Measurements from ENCODE around the gene TADA3. TPM values are rescaled to one million over a fixed set of nuclear protein-coding genes. Genes with fewer than 3 reads are reported as not detected.
"Not testable (repeated sequence)": the region's sequence is repeated elsewhere in the genome, so short reads cannot be mapped to it uniquely, and the experiment has no call there.

The TADA3 gene
- polyA plus RNA-seq, 2 donors = 22.9 to 29.9 TPM

GRCh38 chr3:9779721-9780457, 12.4 kb downstream of the TADA3 start:
- peak overlapping the region in 1 of 2 donors; percentile 42 for H3K27ac ChIP-seq (ENCODE audit: low read depth in 2 of 2, low read length in 1 of 2)
- 68 to 74% methylated on average over 8 of the region's 8 CpGs for whole genome bisulfite sequencing, 2 donors
- no peaks in the 10 kb centered on the region for H3K27me3 ChIP-seq (ENCODE audit: control insufficient read depth in 1 of 2, insufficient read depth in 2 of 2, low read length in 2 of 2)
- H3K36me3 ChIP-seq (ENCODE audit: control insufficient read depth in 2 of 2, insufficient read depth in 2 of 2, low read length in 1 of 2) = peaks cover 0 to 11% of the 10 kb centered on the region in 2 donors
- H3K9me3 ChIP-seq (ENCODE audit: control insufficient read depth in 2 of 2, insufficient read depth in 1 of 2, low read depth in 1 of 2, low read length in 1 of 2) = no peaks in the 10 kb centered on the region
- H3K4me3 ChIP-seq (ENCODE audit: low read depth in 1 of 2, low read length in 2 of 2) = no peak overlapping the region
- H3K4me1 ChIP-seq (ENCODE audit: control insufficient read depth in 2 of 2, insufficient read depth in 2 of 2, low read length in 1 of 2) = no peaks in the 10 kb centered on the region

- no peaks in the 10 kb centered on the region for H3K9me3 ChIP-seq (ENCODE audit: control insufficient read depth in 2 of 2, insufficient read depth in 1 of 2, low read depth in 1 of 2, low read length in 1 of 2)
Observed at GRCh38 chr3:9779075-9779593, 13.1 kb downstream of the TADA3 start.

DNA sequence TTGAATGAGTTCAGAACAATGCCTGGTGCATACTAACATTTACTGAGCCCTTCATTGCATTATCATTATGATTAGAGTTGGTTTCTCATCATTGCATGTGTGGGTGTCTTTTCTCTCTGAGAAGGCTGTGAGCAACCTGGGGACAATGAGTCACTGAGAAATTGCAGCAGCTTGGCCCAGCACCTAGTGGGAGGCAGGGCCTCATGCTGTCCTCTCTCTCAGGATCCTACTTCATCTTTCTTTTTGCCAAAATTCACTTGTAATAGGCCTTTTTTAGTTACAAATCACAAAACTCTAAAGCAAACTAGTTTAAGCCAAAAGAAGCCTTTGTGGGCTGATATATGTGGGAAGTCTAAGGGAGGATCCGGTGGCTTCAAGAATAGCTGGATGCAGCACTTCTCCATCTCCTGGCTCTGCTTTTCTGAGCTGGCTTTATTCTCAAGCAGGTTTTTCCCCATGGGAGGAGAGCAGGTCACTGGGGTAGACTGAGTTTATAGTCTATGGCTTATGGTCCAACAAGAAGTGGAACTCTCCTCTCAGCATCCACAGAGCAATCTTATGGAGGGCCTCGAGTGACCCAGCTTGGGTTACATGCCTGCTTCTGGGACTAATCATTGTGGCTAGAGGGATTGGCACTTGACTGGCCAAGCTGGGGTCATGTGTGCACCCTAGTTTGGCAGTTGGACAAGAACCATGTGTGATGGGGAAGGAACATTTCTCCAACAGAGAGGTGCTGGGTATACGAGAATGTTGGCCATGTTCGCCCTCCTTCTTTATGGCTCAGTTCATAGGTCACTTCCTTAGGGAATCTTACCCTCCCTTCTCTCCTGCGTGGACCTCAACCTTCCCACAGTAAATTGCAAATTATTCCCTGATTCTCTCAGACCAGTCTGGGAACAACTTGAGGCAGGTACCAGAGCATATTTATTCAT, 13.9 kb downstream of the TADA3 start:
- Histone ChIP-seq H3K9me3 (ENCODE audit: control insufficient read depth in 2 of 2, insufficient read depth in 1 of 2, low read depth in 1 of 2, low read length in 1 of 2) (no peaks in the 10 kb centered on the region), H3K27ac (ENCODE audit: low read depth in 2 of 2, low read length in 1 of 2) (no peak overlapping the region), H3K36me3 (ENCODE audit: control insufficient read depth in 2 of 2, insufficient read depth in 2 of 2, low read length in 1 of 2) (peaks cover 0 to 6% of the 10 kb centered on the region in 2 donors), H3K4me1 (ENCODE audit: control insufficient read depth in 2 of 2, insufficient read depth in 2 of 2, low read length in 1 of 2) (no peaks in the 10 kb centered on the region), H3K4me3 (ENCODE audit: low read depth in 1 of 2, low read length in 2 of 2) (no peak overlapping the region), H3K27me3 (ENCODE audit: control insufficient read depth in 1 of 2, insufficient read depth in 2 of 2, low read length in 2 of 2) (no peaks in the 10 kb centered on the region)
- 75 to 80% methylated on average over 5 of the region's 5 CpGs for WGBS, 2 donors

More at GRCh38 chr3:9779075-9779593, 13.1 kb downstream of the TADA3 start:
- Histone ChIP-seq H3K36me3 (ENCODE audit: control insufficient read depth in 2 of 2, insufficient read depth in 2 of 2, low read length in 1 of 2) (peaks cover 0 to 11% of the 10 kb centered on the region in 2 donors), H3K4me1 (ENCODE audit: control insufficient read depth in 2 of 2, insufficient read depth in 2 of 2, low read length in 1 of 2) (no peaks in the 10 kb centered on the region), H3K27me3 (ENCODE audit: control insufficient read depth in 1 of 2, insufficient read depth in 2 of 2, low read length in 2 of 2) (no peaks in the 10 kb centered on the region), H3K27ac (ENCODE audit: low read depth in 2 of 2, low read length in 1 of 2) (no peak overlapping the region), H3K4me3 (ENCODE audit: low read depth in 1 of 2, low read length in 2 of 2) (no peak overlapping the region)
- WGBS, 2 donors = 72 to 83% methylated on average over 6 of the region's 6 CpGs

- 91 to 92% methylated on average over 1 of the region's 1 CpG for WGBS, 2 donors
- H3K9me3 ChIP-seq (ENCODE audit: control insufficient read depth in 2 of 2, insufficient read depth in 1 of 2, low read depth in 1 of 2, low read length in 1 of 2) = no peaks in the 10 kb centered on the region
- no peak overlapping the region for H3K4me3 ChIP-seq (ENCODE audit: low read depth in 1 of 2, low read length in 2 of 2)
- no peaks in the 10 kb centered on the region for H3K4me1 ChIP-seq (ENCODE audit: control insufficient read depth in 2 of 2, insufficient read depth in 2 of 2, low read length in 1 of 2)
- H3K36me3 ChIP-seq (ENCODE audit: control insufficient read depth in 2 of 2, insufficient read depth in 2 of 2, low read length in 1 of 2) = peaks cover 0 to 6% of the 10 kb centered on the region in 2 donors
- H3K27me3 ChIP-seq (ENCODE audit: control insufficient read depth in 1 of 2, insufficient read depth in 2 of 2, low read length in 2 of 2) = no peaks in the 10 kb centered on the region
- H3K27ac ChIP-seq (ENCODE audit: low read depth in 2 of 2, low read length in 1 of 2) = no peak overlapping the region
Observed at GRCh38 chr3:9777694-9778021, 14.6 kb downstream of the TADA3 start.

GRCh38 chr3:9776896-9777693, 15.2 kb downstream of the TADA3 start:
- Histone ChIP-seq H3K4me1 (ENCODE audit: control insufficient read depth in 2 of 2, insufficient read depth in 2 of 2, low read length in 1 of 2) (no peaks in the 10 kb centered on the region), H3K36me3 (ENCODE audit: control insufficient read depth in 2 of 2, insufficient read depth in 2 of 2, low read length in 1 of 2) (peaks cover 0 to 6% of the 10 kb centered on the region in 2 donors), H3K9me3 (ENCODE audit: control insufficient read depth in 2 of 2, insufficient read depth in 1 of 2, low read depth in 1 of 2, low read length in 1 of 2) (no peaks in the 10 kb centered on the region), H3K27me3 (ENCODE audit: control insufficient read depth in 1 of 2, insufficient read depth in 2 of 2, low read length in 2 of 2) (no peaks in the 10 kb centered on the region), H3K4me3 (ENCODE audit: low read depth in 1 of 2, low read length in 2 of 2) (no peak overlapping the region), H3K27ac (ENCODE audit: low read depth in 2 of 2, low read length in 1 of 2) (no peak overlapping the region)
- WGBS, 2 donors = 78 to 87% methylated on average over 5 of the region's 5 CpGs

DNA sequence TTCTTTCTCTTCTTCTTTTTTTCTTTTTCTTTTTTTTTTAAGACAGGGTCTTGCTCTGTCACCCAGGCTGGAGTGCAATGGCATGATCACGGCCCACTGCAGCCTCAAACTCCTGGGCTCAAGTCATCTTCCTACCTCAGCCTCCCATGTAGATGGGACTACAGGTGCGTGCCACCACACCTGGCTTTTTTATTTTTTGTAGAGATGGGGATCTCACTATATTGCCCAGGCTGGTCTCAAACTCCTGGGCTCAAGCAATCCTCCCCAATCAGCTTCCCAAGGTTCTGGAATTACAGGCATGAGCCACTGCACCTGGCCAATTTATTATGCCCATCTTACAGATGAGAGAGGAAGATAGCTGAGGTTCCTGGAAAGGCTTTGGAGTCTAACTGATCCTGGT, 21.3 kb downstream of the TADA3 start:
- not testable (repeated sequence) for H3K9me3 ChIP-seq (ENCODE audit: control insufficient read depth in 2 of 2, insufficient read depth in 1 of 2, low read depth in 1 of 2, low read length in 1 of 2); H3K27ac ChIP-seq (ENCODE audit: low read depth in 2 of 2, low read length in 1 of 2); H3K27me3 ChIP-seq (ENCODE audit: control insufficient read depth in 1 of 2, insufficient read depth in 2 of 2, low read length in 2 of 2); H3K4me1 ChIP-seq (ENCODE audit: control insufficient read depth in 2 of 2, insufficient read depth in 2 of 2, low read length in 1 of 2); H3K4me3 ChIP-seq (ENCODE audit: low read depth in 1 of 2, low read length in 2 of 2); H3K36me3 ChIP-seq (ENCODE audit: control insufficient read depth in 2 of 2, insufficient read depth in 2 of 2, low read length in 1 of 2)
- WGBS, 2 donors = 85 to 89% methylated on average over 2 of the region's 2 CpGs

DNA sequence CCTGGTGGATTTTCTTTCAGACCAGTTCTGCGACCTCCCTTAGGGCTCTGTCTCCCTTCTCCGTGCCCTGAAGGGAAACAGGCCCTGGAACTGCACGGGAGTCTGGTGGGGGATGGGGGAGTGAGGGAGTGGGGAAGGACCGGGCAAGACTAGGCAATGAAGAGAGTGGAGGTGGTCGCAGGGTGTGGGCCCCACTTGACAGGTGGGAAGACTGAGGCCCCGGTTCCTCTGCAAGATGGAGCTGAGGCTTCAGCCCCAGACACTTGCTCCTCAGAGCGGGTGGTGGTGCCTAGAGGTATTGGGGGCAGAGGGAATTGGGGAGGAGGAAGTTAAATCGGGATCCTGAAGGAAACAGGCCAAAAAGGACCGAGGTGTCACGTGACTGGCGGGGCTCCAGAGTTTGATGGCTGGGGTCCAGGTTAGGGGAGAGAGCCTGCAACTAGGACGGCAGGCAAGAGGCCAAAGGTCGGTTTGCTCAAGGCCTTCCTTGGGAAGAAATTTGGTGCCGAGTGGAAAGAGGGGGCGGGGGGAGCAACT, 21.9 kb downstream of the TADA3 start:
- Histone ChIP-seq H3K9me3 (ENCODE audit: control insufficient read depth in 2 of 2, insufficient read depth in 1 of 2, low read depth in 1 of 2, low read length in 1 of 2) (no peaks in the 10 kb centered on the region), H3K4me3 (ENCODE audit: low read depth in 1 of 2, low read length in 2 of 2) (peak overlapping the region; percentile 55 to 59)
- WGBS, 2 donors = 11 to 16% methylated on average over 15 of the region's 15 CpGs

GRCh38 chr3:9769426-9770275, 22.6 kb downstream of the TADA3 start, which contains the start of gene CAMK1:
Gene CAMK1, minus strand, starts transcription at chr3:9769947. Its CDS starts 2,198 bp downstream, at chr3:9767749.
- no peaks in the 10 kb centered on the region for H3K9me3 ChIP-seq (ENCODE audit: control insufficient read depth in 2 of 2, insufficient read depth in 1 of 2, low read depth in 1 of 2, low read length in 1 of 2)
- H3K27me3 ChIP-seq (ENCODE audit: control insufficient read depth in 1 of 2, insufficient read depth in 2 of 2, low read length in 2 of 2) = no peaks in the 10 kb centered on the region
- peaks cover 0 to 8% of the 10 kb centered on the region in 2 donors for H3K4me1 ChIP-seq (ENCODE audit: control insufficient read depth in 2 of 2, insufficient read depth in 2 of 2, low read length in 1 of 2)
- no peaks in the 10 kb centered on the region for H3K36me3 ChIP-seq (ENCODE audit: control insufficient read depth in 2 of 2, insufficient read depth in 2 of 2, low read length in 1 of 2)
- peak within 1 kb of the TSS; percentile 55 to 59 for H3K4me3 ChIP-seq (ENCODE audit: low read depth in 1 of 2, low read length in 2 of 2)
- H3K27ac ChIP-seq (ENCODE audit: low read depth in 2 of 2, low read length in 1 of 2) = peak within 1 kb of the TSS; percentile 60 to 78
- WGBS, 2 donors = 3 to 6% methylated on average over 38 to 49 of the region's 49 CpGs

More for the DNA sequence above, 21.9 kb downstream of the TADA3 start:
- Histone ChIP-seq H3K36me3 (ENCODE audit: control insufficient read depth in 2 of 2, insufficient read depth in 2 of 2, low read length in 1 of 2) (no peaks in the 10 kb centered on the region), H3K27me3 (ENCODE audit: control insufficient read depth in 1 of 2, insufficient read depth in 2 of 2, low read length in 2 of 2) (no peaks in the 10 kb centered on the region), H3K27ac (ENCODE audit: low read depth in 2 of 2, low read length in 1 of 2) (peak overlapping the region; percentile 60 to 78), H3K4me1 (ENCODE audit: control insufficient read depth in 2 of 2, insufficient read depth in 2 of 2, low read length in 1 of 2) (peaks cover 0 to 8% of the 10 kb centered on the region in 2 donors)

Measured in esophagus (tissue), 2 donors.